Natural killer cell (primary cell): ENCODE results near the gene SPIB. TPM values are rescaled to one million over a fixed set of nuclear protein-coding genes. Genes with fewer than 3 reads are reported as not detected.
A peak's percentile ranks its signal among the peaks of the same experiment; 100 is the strongest.

ENCODE experiments used
- ATAC-seq, 3 donors: fragments of 150-1000 bp in 2 of 3; fragments of 200-7000 bp in 1 of 3; cut with Tn5 transposase; 1 replicate in 1 of 3; 2 replicates in 2 of 3; pipeline ENCODE4 v1.10.0; 2021; ENCODE audit warnings: mild to moderate bottlenecking in 2 of 3, moderate library complexity in 2 of 3
- DNase-seq, 2 donors: peaks; one replicate each; pipeline versions ENCODE4 v3.0.0 to v3.0.0-alpha.2; 2013 to 2021; ENCODE audit warnings: mixed read lengths in 1 of 2
- H3K27ac ChIP-seq: one replicate; pipeline ENCODE4 v1.5.1; 2013; ENCODE audit warnings: mild to moderate bottlenecking, low read length
- H3K27me3 ChIP-seq: one replicate; pipeline ENCODE4 v1.6.1; 2013; ENCODE audit warnings: low read length; ENCODE audit not compliant: control insufficient read depth, insufficient read depth
- H3K36me3 ChIP-seq: one replicate; pipeline ENCODE4 v1.6.1; 2013; ENCODE audit warnings: low read length; ENCODE audit not compliant: control insufficient read depth, insufficient read depth
- H3K4me1 ChIP-seq: one replicate; pipeline ENCODE4 v1.6.1; 2013; ENCODE audit warnings: low read length; ENCODE audit not compliant: control insufficient read depth, insufficient read depth
- H3K4me3 ChIP-seq: one replicate; pipeline ENCODE4 v1.5.1; 2013; ENCODE audit warnings: low read length
- H3K9me3 ChIP-seq: one replicate; pipeline ENCODE4 v1.6.1; 2013; ENCODE audit warnings: low read length; ENCODE audit not compliant: control insufficient read depth, insufficient read depth
- H3K27ac Mint-ChIP-seq, 2 donors: one replicate each; pipeline ENCODE4 v1.8.0; 2022; ENCODE audit warnings: mild to moderate bottlenecking in 2 of 2, mixed read lengths in 2 of 2, moderate library complexity in 1 of 2
- H3K27me3 Mint-ChIP-seq, 2 donors: one replicate each; pipeline ENCODE4 v1.8.0; 2022; ENCODE audit warnings: low read depth in 2 of 2, mixed read lengths in 2 of 2
- H3K36me3 Mint-ChIP-seq: one replicate; pipeline ENCODE4 v1.8.0; 2022; ENCODE audit warnings: mixed read lengths
- H3K4me1 Mint-ChIP-seq, 2 donors: one replicate each; pipeline ENCODE4 v1.8.0; 2022; ENCODE audit warnings: mixed read lengths in 2 of 2
- H3K4me3 Mint-ChIP-seq: one replicate; pipeline ENCODE4 v1.8.0; 2022; ENCODE audit warnings: mild to moderate bottlenecking, moderate library complexity, mixed read lengths
- H3K9me3 Mint-ChIP-seq, 2 donors: one replicate each; pipeline ENCODE4 v1.8.0; 2022; ENCODE audit warnings: mixed read lengths in 2 of 2
- CTCF ChIP-seq: fragments of 200-600 bp; IDR thresholded peaks from one replicate; pipeline ENCODE4 v1.8.0; 2022; ENCODE audit warnings: antibody characterized with exemption
- WGBS: methylation state at CpG from one replicate; pipeline ENCODE4 v1.1.7; 2013; ENCODE audit warnings: missing lambda C conversion rate; ENCODE audit not compliant: insufficient coverage; 5-methylcytosine and 5-hydroxymethylcytosine counted together
- intact Hi-C: fragments of 100-400 bp; cut with micrococcal nuclease; formaldehyde crosslinking; loops from one replicate; pipeline ENCODE4 v1.14.2; 2022
- total RNA-seq, 4 donors: library from RNA; stranded (reverse); fragments of 120-200 nt in 1 of 4; gene quantifications; one replicate each; pipeline versions ENCODE4 v1.2.3 to v1.2.4, GENCODE V29; 2013 to 2022

The SPIB gene
- total RNA-seq, 3 donors from 2014 or later (not counting 1 experiment from before 2014, with no cell fraction given) = 0.77 to 2.8 (median 0.78) TPM

- Histone ChIP-seq H3K4me3 (peak overlapping the region; percentile 55), H3K9me3 (no peaks in the 10 kb centered on the region), H3K36me3 (no peaks in the 10 kb centered on the region), H3K4me1 (peaks cover 53% of the 10 kb centered on the region), H3K27me3 (peaks cover 6% of the 10 kb centered on the region), H3K27ac (peak overlapping the region; percentile 75)
- ATAC-seq (no peak), DNase-seq (no peak)
- H3K4me3 Mint-ChIP-seq = no peak overlapping the region
- H3K9me3 Mint-ChIP-seq = no peaks in the 10 kb centered on the region
- no peaks in the 10 kb centered on the region for H3K36me3 Mint-ChIP-seq
- peaks cover 12 to 27% of the 10 kb centered on the region in 2 donors for H3K4me1 Mint-ChIP-seq
- no peak overlapping the region for H3K27ac Mint-ChIP-seq
- TF ChIP-seq CTCF = no peak
- intact Hi-C loops = no loop called here
- peaks cover 23 to 27% of the 10 kb centered on the region in 2 donors for H3K27me3 Mint-ChIP-seq
- 83% methylated on average over 41 of the region's 42 CpGs for WGBS
These were observed 1.3 kb upstream of the SPIB start for GRCh38 chr19:50417111-50418081.

GRCh38 chr19:50419022-50419579 lies 363 bp downstream of the SPIB start:
- Histone ChIP-seq H3K9me3 (no peaks in the 10 kb centered on the region), H3K27me3 (peaks cover 6% of the 10 kb centered on the region), H3K27ac (peak overlapping the region; percentile 74), H3K4me1 (peaks cover 53% of the 10 kb centered on the region), H3K4me3 (peak overlapping the region; percentile 55), H3K36me3 (no peaks in the 10 kb centered on the region)
- intact Hi-C loops = no loop called here
- no peak for DNase-seq
- Mint-ChIP-seq H3K4me3 (no peak overlapping the region), H3K36me3 (no peaks in the 10 kb centered on the region), H3K27ac (peak overlapping the region in 1 of 2 donors; percentile 73), H3K27me3 (peaks cover 23 to 27% of the 10 kb centered on the region in 2 donors), H3K4me1 (peaks cover 12 to 27% of the 10 kb centered on the region in 2 donors), H3K9me3 (no peaks in the 10 kb centered on the region)
- no peak for ATAC-seq
- WGBS = 23% methylated on average over 12 of the region's 14 CpGs
- TF ChIP-seq CTCF = no peak

GRCh38 chr19:50419580-50420035 lies 870 bp downstream of the SPIB start:
- no peak for ATAC-seq
- no peaks in the 10 kb centered on the region for H3K9me3 ChIP-seq
- intact Hi-C loops = no loop called here
- Mint-ChIP-seq H3K36me3 (no peaks in the 10 kb centered on the region), H3K4me1 (peaks cover 12 to 27% of the 10 kb centered on the region in 2 donors), H3K27ac (peak overlapping the region in 1 of 2 donors; percentile 73), H3K27me3 (peaks cover 23 to 27% of the 10 kb centered on the region in 2 donors), H3K9me3 (no peaks in the 10 kb centered on the region), H3K4me3 (no peak overlapping the region)
- peaks cover 6% of the 10 kb centered on the region for H3K27me3 ChIP-seq
- WGBS = 8% methylated on average over 4 of the region's 8 CpGs
- peak overlapping the region; percentile 55 for H3K4me3 ChIP-seq
- peaks cover 48% of the 10 kb centered on the region for H3K4me1 ChIP-seq
- no peak for TF ChIP-seq CTCF
- H3K36me3 ChIP-seq = no peaks in the 10 kb centered on the region
- DNase-seq = no peak
- H3K27ac ChIP-seq = peak overlapping the region; percentile 74
